IMR-90 (cell line): ENCODE results near the gene KCTD18. TPM values are rescaled to one million over a fixed set of nuclear protein-coding genes. Genes with fewer than 3 reads are reported as not detected.

ENCODE experiments used
- ATAC-seq: fragments of 200-7000 bp; cut with Tn5 transposase; 2 replicates; pipeline ENCODE4 v1.9.1; 2020; ENCODE audit warnings: low read depth, mild to moderate bottlenecking, moderate library complexity
- BruUV-seq: library from RNA; stranded (reverse); fragments of 400-500 nt; replicated peaks from 2 replicates; lab custom pipeline; 2021; lab: Mats Ljungman, UMichigan
- CTCF ChIA-PET: fragments of 300-600 bp; formaldehyde crosslinking; extraction: SDS; loops from one replicate; lab custom pipeline; 2021; ENCODE audit warnings: antibody characterized with exemption; lab: Yijun Ruan, JAX
- POLR2A ChIA-PET: fragments of 300-600 bp; sonication (Branson Sonifier 250); formaldehyde crosslinking; loops from one replicate; lab custom pipeline; 2022; ENCODE audit warnings: antibody characterized with exemption; ENCODE audit not compliant: unreplicated experiment; lab: Charles Lee
- DNase-seq: peaks from one replicate; pipeline ENCODE4 v3.0.0; 2013
- H2AFZ ChIP-seq: replicated peaks from 2 replicates; pipeline ENCODE3; 2013; ENCODE audit warnings: low read length, mild to moderate bottlenecking; ENCODE audit not compliant: poor library complexity
- H2AK5ac ChIP-seq: 2 replicates; pipeline ENCODE4 v1.6.1; 2013; ENCODE audit warnings: low read depth, low read length, inconsistent platforms
- H2AK9ac ChIP-seq: replicated peaks from 2 replicates; pipeline ENCODE3; 2013; ENCODE audit warnings: mild to moderate bottlenecking, low read depth, low read length, moderate library complexity; ENCODE audit not compliant: poor library complexity
- H2BK120ac ChIP-seq: 2 replicates; pipeline ENCODE4 v1.6.1; 2013; ENCODE audit warnings: low read depth, low read length, inconsistent platforms
- H2BK15ac ChIP-seq: 3 replicates; pipeline ENCODE4 v1.6.1; 2013; ENCODE audit warnings: low read depth, low read length, inconsistent platforms
- H2BK20ac ChIP-seq: 2 replicates; pipeline ENCODE4 v1.6.1; 2013; ENCODE audit warnings: low read depth, mild to moderate bottlenecking, inconsistent platforms, low read length, moderate library complexity
- H2BK5ac ChIP-seq: 2 replicates; pipeline ENCODE4 v1.6.1; 2013; ENCODE audit warnings: mild to moderate bottlenecking, low read depth, low read length, inconsistent platforms; ENCODE audit not compliant: poor library complexity, severe bottlenecking
- H3K14ac ChIP-seq: replicated peaks from 2 replicates; pipeline ENCODE4 v1.6.1; 2013; ENCODE audit warnings: low read depth, low read length, inconsistent platforms
- H3K18ac ChIP-seq: 2 replicates; pipeline ENCODE4 v1.6.1; 2013; ENCODE audit warnings: low read depth, low read length, control low read depth
- H3K23ac ChIP-seq: 2 replicates; pipeline ENCODE4 v1.6.1; 2013; ENCODE audit warnings: low read depth, low read length, inconsistent platforms
- H3K27ac ChIP-seq: 2 replicates; pipeline ENCODE4 v1.5.1; 2013; ENCODE audit warnings: mild to moderate bottlenecking, control low read depth, low read length; ENCODE audit not compliant: insufficient read depth
- H3K27me3 ChIP-seq: 2 replicates; pipeline ENCODE4 v1.6.1; 2013; ENCODE audit warnings: low read length; ENCODE audit not compliant: control insufficient read depth, insufficient read depth
- H3K36me3 ChIP-seq: 2 replicates; pipeline ENCODE4 v1.6.1; 2013; ENCODE audit warnings: low read length, mixed read lengths; ENCODE audit not compliant: control insufficient read depth, insufficient read depth
- H3K4ac ChIP-seq: 2 replicates; pipeline ENCODE4 v1.6.1; 2013; ENCODE audit warnings: low read depth, low read length, inconsistent platforms
- H3K4me1 ChIP-seq: 2 replicates; pipeline ENCODE4 v1.6.1; 2013; ENCODE audit warnings: low read length, mixed read lengths; ENCODE audit not compliant: control insufficient read depth, insufficient read depth
- H3K4me2 ChIP-seq: 2 replicates; pipeline ENCODE4 v1.6.1; 2013; ENCODE audit warnings: low read depth, mild to moderate bottlenecking, control low read depth, low read length, moderate library complexity
- H3K4me3 ChIP-seq: 2 replicates; pipeline ENCODE4 v1.5.1; 2013; ENCODE audit warnings: low read depth, mild to moderate bottlenecking, control low read depth, low read length, moderate library complexity; ENCODE audit not compliant: insufficient read depth
- H3K56ac ChIP-seq: 2 replicates; pipeline ENCODE4 v1.6.1; 2013; ENCODE audit warnings: low read length, inconsistent platforms; ENCODE audit not compliant: insufficient read depth; ENCODE audit errors: extremely low read depth
- H3K79me1 ChIP-seq, 2 experiments: 2 replicates each; pipeline ENCODE4 v1.6.1; 2013; ENCODE audit warnings: low read length in 2 of 2, inconsistent platforms in 1 of 2, low read depth in 1 of 2
- H3K9ac ChIP-seq: 2 replicates; pipeline ENCODE4 v1.6.1; 2013; ENCODE audit warnings: low read depth, low read length, control low read depth
- H3K9me1 ChIP-seq: 2 replicates; pipeline ENCODE4 v1.6.1; 2013; ENCODE audit warnings: low read length, inconsistent platforms; ENCODE audit not compliant: insufficient read depth
- H3K9me3 ChIP-seq: 2 replicates; pipeline ENCODE4 v1.6.1; 2013; ENCODE audit warnings: low read length; ENCODE audit not compliant: control insufficient read depth, insufficient read depth
- H4K20me1 ChIP-seq: 2 replicates; pipeline ENCODE4 v1.6.1; 2013; ENCODE audit warnings: low read length, inconsistent platforms; ENCODE audit not compliant: insufficient read depth
- H4K5ac ChIP-seq: 2 replicates; pipeline ENCODE4 v1.6.1; 2013; ENCODE audit warnings: mild to moderate bottlenecking, low read depth, low read length, control low read depth
- H4K8ac ChIP-seq, 2 experiments: 2 replicates each; pipeline ENCODE4 v1.6.1; 2013; ENCODE audit warnings: low read depth in 2 of 2, low read length in 2 of 2, control low read depth in 1 of 2, inconsistent platforms in 1 of 2
- H4K91ac ChIP-seq: 2 replicates; pipeline ENCODE4 v1.6.1; 2013; ENCODE audit warnings: low read depth, low read length, inconsistent platforms; ENCODE audit not compliant: insufficient read depth
- CEBPB ChIP-seq: IDR thresholded peaks from 2 replicates; pipeline ENCODE4 v1.6.1; 2012; ENCODE audit warnings: low read depth, low read length, improper control_type of control experiment
- CTCF ChIP-seq: conservative IDR thresholded peaks from 2 replicates; pipeline ENCODE4 v1.5.1; 2012; ENCODE audit warnings: mild to moderate bottlenecking, low read depth, low read length, improper control_type of control experiment
- FOS ChIP-seq: fragments of 150-350 bp; IDR thresholded peaks from 2 replicates; pipeline ENCODE4 v1.6.1; 2016; ENCODE audit warnings: low read depth, low read length
- MAFK ChIP-seq: IDR thresholded peaks from 2 replicates; pipeline ENCODE4 v1.6.1; 2012; ENCODE audit warnings: low read depth, low read length, improper control_type of control experiment
- POLR2A ChIP-seq: IDR thresholded peaks from 2 replicates; pipeline ENCODE4 v1.6.1; 2012; ENCODE audit warnings: mild to moderate bottlenecking, low read depth, low read length
- RCOR1 ChIP-seq: IDR thresholded peaks from 2 replicates; pipeline ENCODE4 v1.6.1; 2012; ENCODE audit warnings: mild to moderate bottlenecking, low read length, improper control_type of control experiment; ENCODE audit not compliant: insufficient replicate concordance
- RFX5 ChIP-seq: IDR thresholded peaks from 2 replicates; pipeline ENCODE4 v1.8.0; 2012; ENCODE audit warnings: low read depth, mild to moderate bottlenecking, low read length, moderate library complexity
- SMC3 ChIP-seq: fragments of 150-350 bp; IDR thresholded peaks from 2 replicates; pipeline ENCODE4 v1.6.1; 2016; ENCODE audit warnings: low read depth, mild to moderate bottlenecking, antibody characterized with exemption, low read length, moderate library complexity
- WGBS, 2 experiments: methylation state at CpG; one replicate each; pipeline versions ENCODE4 v1.1.5 to v1.1.7; 2013; ENCODE audit warnings: missing lambda C conversion rate in 2 of 2; ENCODE audit not compliant: insufficient read length in 1 of 2; ENCODE audit errors: extremely low coverage in 2 of 2; 5-methylcytosine and 5-hydroxymethylcytosine counted together
- dilution Hi-C: fragments of 300-500 bp; cut with HindIII; formaldehyde crosslinking; loops from one replicate; pipeline ENCODE4 v1.14.3; 2018; ENCODE audit warnings: low sequenced_read_pairs; ENCODE audit not compliant: unreplicated experiment
- in situ Hi-C: fragments of 300-500 bp; cut with MboI; formaldehyde crosslinking; loops from 3 replicates; pipeline ENCODE4 v1.14.3; 2019; ENCODE audit warnings: low sequenced_read_pairs, inconsistent platforms, mixed read lengths
- intact Hi-C: fragments of 100-400 bp; cut with micrococcal nuclease; formaldehyde crosslinking; loops from 2 replicates; pipeline ENCODE4 v1.10.0; 2022
- polyA plus RNA-seq, 3 experiments: library from polyadenylated mRNA; depleted of rRNA; stranded (reverse); fragments of >200 nt; gene quantifications; 2 replicates each; pipeline ENCODE4 v1.2.3, GENCODE V29; 2012; ENCODE audit warnings: low replicate concordance in 1 of 3
- total RNA-seq: library from RNA; depleted of rRNA; stranded (reverse); fragments of >200 nt; gene quantifications from 2 replicates; pipeline ENCODE4 v1.2.3, GENCODE V29; 2012

The KCTD18 gene
- total and polyA plus RNA-seq, 2 of the 4 experiments (the other 2 are of a cell fraction), result 6.7 to 10.4 TPM

GRCh38 chr2:200490001-200490400 is 19.9 kb downstream of the KCTD18 start:
- H3K9me3 ChIP-seq, result no peaks in the 10 kb centered on the region
- in situ Hi-C loops (no loop called here), intact Hi-C loops (no loop called here), dilution Hi-C loops (no loop called here)
- no peak overlapping the region for H3K18ac ChIP-seq
- H2BK120ac ChIP-seq, result no peak overlapping the region
- H3K4me2 ChIP-seq, result no peak overlapping the region
- 0 out of 4 replicates have a peak, but pooled peaks cover 0 to 3% of the 10 kb centered on the region in 2 experiments for H3K79me1 ChIP-seq
- no TSS peak for BruUV-seq
- H2AFZ ChIP-seq, result no peak overlapping the region
- H2BK20ac ChIP-seq, result no peak overlapping the region
- no peak overlapping the region for H2BK15ac ChIP-seq
- H2AK9ac ChIP-seq, result no peak overlapping the region
- POLR2A ChIA-PET, result no interaction called here
- no peaks in the 10 kb centered on the region for H3K27me3 ChIP-seq
- H2BK5ac ChIP-seq, result no peak overlapping the region
- peaks cover 17% of the 10 kb centered on the region for H3K36me3 ChIP-seq
- no peak overlapping the region for H4K5ac ChIP-seq
- peaks cover 6% of the 10 kb centered on the region for H3K4me1 ChIP-seq
- H3K14ac ChIP-seq, result no peak overlapping the region
- H4K20me1 ChIP-seq, result no peaks in the 10 kb centered on the region
- H3K4ac ChIP-seq, result no peak overlapping the region
- no peak overlapping the region for H3K23ac ChIP-seq
- no peak overlapping the region for H3K56ac ChIP-seq
- TF ChIP-seq FOS (no peak), POLR2A (no peak), CEBPB (no peak), SMC3 (no peak), CTCF (no peak), RCOR1 (no peak), MAFK (no peak), RFX5 (no peak)
- H3K4me3 ChIP-seq, result no peak overlapping the region
- no peak overlapping the region for H4K8ac ChIP-seq
- DNase-seq (no peak), ATAC-seq (no peak)
- no peak overlapping the region for H2AK5ac ChIP-seq
- no peak overlapping the region for H4K91ac ChIP-seq
- H3K27ac ChIP-seq, result no peak overlapping the region
- WGBS, 2 experiments, result 97% methylated on average over 5 of the region's 22 CpGs; no CpG with 5 or more reads in 1 of the 2 experiments
- peaks cover 4% of the 10 kb centered on the region; the same call in 1 of the 2 replicates for H3K9me1 ChIP-seq
- CTCF ChIA-PET, result no interaction called here
- no peak overlapping the region for H3K9ac ChIP-seq
